ENCODE data around the gene ARHGEF1. TPM values are rescaled to one million over a fixed set of nuclear protein-coding genes. Genes with fewer than 3 reads are reported as not detected.
A peak's percentile ranks its signal among the peaks of the same experiment; 100 is the strongest.

Gene ARHGEF1
- polyA plus RNA-seq, 1 donor (not counting 4 experiments of a cell fraction or from before 2014, with no cell fraction given): 30.5 TPM

DNA sequence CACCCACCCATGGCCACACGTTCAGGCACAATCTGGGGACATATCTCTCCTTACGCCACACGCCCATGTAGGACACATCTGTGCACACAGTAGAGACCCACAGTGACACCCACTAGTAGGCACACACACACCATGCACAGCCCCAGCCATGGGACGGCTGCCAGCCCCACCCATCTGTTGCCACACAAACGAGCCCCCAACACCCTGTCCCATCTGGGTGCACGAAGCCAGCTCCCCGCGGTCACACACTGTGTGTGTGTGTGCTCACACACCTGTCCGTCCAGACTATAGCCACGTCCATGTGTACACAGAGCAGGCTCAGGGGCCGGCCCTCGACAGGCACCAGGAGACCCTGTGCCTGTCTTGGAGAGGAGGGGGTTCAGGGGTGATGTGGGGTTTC lies 34.7 kb downstream of the ARHGEF1 start:
- Histone ChIP-seq H3K4me2 (ENCODE audit: control insufficient read depth, extremely low read depth, insufficient read depth, low read depth, low read length) (no peak overlapping the region), H3K27ac (ENCODE audit: control insufficient read depth, insufficient read depth, low read length) (no peak overlapping the region), H3K4me1 (ENCODE audit: control insufficient read depth, extremely low read depth, insufficient read depth, low read length) (no peaks in the 10 kb centered on the region), H3K4me3 (ENCODE audit: control insufficient read depth in 2 of 3, extremely low read depth in 1 of 3, insufficient read depth in 2 of 3, low read depth in 1 of 3, low read length in 3 of 3) (no peak overlapping the region), H3K9ac (ENCODE audit: control insufficient read depth, extremely low read depth, insufficient read depth, low read length) (no peak overlapping the region), H2AFZ (ENCODE audit: control insufficient read depth, low read length) (no peak overlapping the region), H3K27me3 (ENCODE audit: control insufficient read depth, extremely low read depth, insufficient read depth, low read length) (peaks cover 80% of the 10 kb centered on the region), H4K20me1 (ENCODE audit: control insufficient read depth, extremely low read depth, insufficient read depth, low read length) (no peaks in the 10 kb centered on the region), H3K36me3 (ENCODE audit: control insufficient read depth in 2 of 2, extremely low read depth in 1 of 2, insufficient read depth in 2 of 2, low read length in 2 of 2) (no peaks in the 10 kb centered on the region), H3K9me1 (ENCODE audit: control insufficient read depth, extremely low read depth, insufficient read depth, low read length) (no peaks in the 10 kb centered on the region), H3K9me3 (ENCODE audit: control insufficient read depth, low read depth, low read length) (peaks cover 8% of the 10 kb centered on the region), H3K79me2 (ENCODE audit: control insufficient read depth, insufficient read depth, low read length) (no peaks in the 10 kb centered on the region)
- no peak for TF ChIP-seq EZH2 (IDR thresholded peaks at IDR 0.05; ENCODE audit: low read length)
- no peak for FAIRE-seq
- no peak for DNase-seq (ENCODE audit: low read depth, low spot score)
- dilution Hi-C loops (cut with MboI; ENCODE audit: extremely low pct_ligation_motif_present, low sequenced_read_pairs): no loop called here

DNA sequence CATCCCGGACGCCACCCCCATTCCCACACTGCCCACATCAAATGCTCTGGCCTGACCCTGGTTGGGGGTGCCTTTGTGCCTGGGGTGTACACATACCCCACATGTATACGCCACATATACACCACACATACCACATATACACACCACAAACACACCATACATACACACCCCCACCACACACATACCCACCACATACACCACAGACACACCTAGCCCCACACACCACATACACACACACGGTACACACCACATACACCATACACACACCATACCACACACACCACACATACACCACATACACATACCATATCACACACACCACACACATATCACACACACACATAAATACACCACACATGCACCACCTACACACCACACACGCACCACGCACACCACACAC lies 35.1 kb downstream of the ARHGEF1 start:
- peaks cover 80% of the 10 kb centered on the region for H3K27me3 ChIP-seq (ENCODE audit: control insufficient read depth, extremely low read depth, insufficient read depth, low read length)
- H4K20me1 ChIP-seq (ENCODE audit: control insufficient read depth, extremely low read depth, insufficient read depth, low read length): no peaks in the 10 kb centered on the region
- H3K4me3 ChIP-seq (ENCODE audit: control insufficient read depth in 2 of 3, extremely low read depth in 1 of 3, insufficient read depth in 2 of 3, low read depth in 1 of 3, low read length in 3 of 3): no peak overlapping the region
- no peaks in the 10 kb centered on the region for H3K9me1 ChIP-seq (ENCODE audit: control insufficient read depth, extremely low read depth, insufficient read depth, low read length)
- no peak overlapping the region for H2AFZ ChIP-seq (ENCODE audit: control insufficient read depth, low read length)
- no peaks in the 10 kb centered on the region for H3K79me2 ChIP-seq (ENCODE audit: control insufficient read depth, insufficient read depth, low read length)
- no peaks in the 10 kb centered on the region for H3K4me1 ChIP-seq (ENCODE audit: control insufficient read depth, extremely low read depth, insufficient read depth, low read length)
- peaks cover 8% of the 10 kb centered on the region for H3K9me3 ChIP-seq (ENCODE audit: control insufficient read depth, low read depth, low read length)
- H3K27ac ChIP-seq (ENCODE audit: control insufficient read depth, insufficient read depth, low read length): no peak overlapping the region
- TF ChIP-seq, protein P1, sequence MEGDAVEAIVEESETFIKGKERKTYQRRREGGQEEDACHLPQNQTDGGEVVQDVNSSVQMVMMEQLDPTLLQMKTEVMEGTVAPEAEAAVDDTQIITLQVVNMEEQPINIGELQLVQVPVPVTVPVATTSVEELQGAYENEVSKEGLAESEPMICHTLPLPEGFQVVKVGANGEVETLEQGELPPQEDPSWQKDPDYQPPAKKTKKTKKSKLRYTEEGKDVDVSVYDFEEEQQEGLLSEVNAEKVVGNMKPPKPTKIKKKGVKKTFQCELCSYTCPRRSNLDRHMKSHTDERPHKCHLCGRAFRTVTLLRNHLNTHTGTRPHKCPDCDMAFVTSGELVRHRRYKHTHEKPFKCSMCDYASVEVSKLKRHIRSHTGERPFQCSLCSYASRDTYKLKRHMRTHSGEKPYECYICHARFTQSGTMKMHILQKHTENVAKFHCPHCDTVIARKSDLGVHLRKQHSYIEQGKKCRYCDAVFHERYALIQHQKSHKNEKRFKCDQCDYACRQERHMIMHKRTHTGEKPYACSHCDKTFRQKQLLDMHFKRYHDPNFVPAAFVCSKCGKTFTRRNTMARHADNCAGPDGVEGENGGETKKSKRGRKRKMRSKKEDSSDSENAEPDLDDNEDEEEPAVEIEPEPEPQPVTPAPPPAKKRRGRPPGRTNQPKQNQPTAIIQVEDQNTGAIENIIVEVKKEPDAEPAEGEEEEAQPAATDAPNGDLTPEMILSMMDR (optimal IDR thresholded peaks at IDR 0.05 in 1 of 3, IDR thresholded peaks at IDR 0.05 in 1 of 3, conservative IDR thresholded peaks at IDR 0.05 in 1 of 3; ENCODE audit: extremely low read depth in 1 of 3, insufficient read depth in 2 of 3, low read length in 3 of 3): no peak
- no peak for TF ChIP-seq EZH2 (IDR thresholded peaks at IDR 0.05; ENCODE audit: low read length)
- FAIRE-seq (no peak), DNase-seq (ENCODE audit: low read depth, low spot score) (no peak)
- H3K9ac ChIP-seq (ENCODE audit: control insufficient read depth, extremely low read depth, insufficient read depth, low read length): no peak overlapping the region
- H3K4me2 ChIP-seq (ENCODE audit: control insufficient read depth, extremely low read depth, insufficient read depth, low read depth, low read length): no peak overlapping the region
- dilution Hi-C loops (cut with MboI; ENCODE audit: extremely low pct_ligation_motif_present, low sequenced_read_pairs): no loop called here
- H3K36me3 ChIP-seq (ENCODE audit: control insufficient read depth in 2 of 2, extremely low read depth in 1 of 2, insufficient read depth in 2 of 2, low read length in 2 of 2): no peaks in the 10 kb centered on the region

DNA sequence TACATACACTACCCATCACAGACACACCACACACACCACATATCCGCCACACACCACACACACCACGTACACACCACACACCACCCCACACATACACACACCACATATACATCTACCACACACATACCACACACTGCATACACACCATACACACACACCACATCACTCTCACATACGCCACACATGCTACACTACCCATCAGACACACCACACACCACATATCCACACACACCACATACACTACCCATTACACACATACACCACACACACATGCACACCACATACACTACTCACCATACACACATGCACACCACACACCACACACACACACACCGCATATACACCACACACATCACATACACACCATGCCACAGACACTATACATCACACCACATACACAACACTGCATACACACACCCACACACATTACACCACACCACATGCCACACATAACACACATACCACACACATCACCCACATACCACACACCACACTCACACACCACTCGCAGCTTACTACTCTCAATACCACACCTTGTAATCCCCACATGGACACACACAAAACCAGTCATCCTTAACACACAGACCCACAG lies 35.8 kb downstream of the ARHGEF1 start:
- Histone ChIP-seq H3K9me1 (ENCODE audit: control insufficient read depth, extremely low read depth, insufficient read depth, low read length) (no peaks in the 10 kb centered on the region), H3K9ac (ENCODE audit: control insufficient read depth, extremely low read depth, insufficient read depth, low read length) (no peak overlapping the region), H3K9me3 (ENCODE audit: control insufficient read depth, low read depth, low read length) (peaks cover 8% of the 10 kb centered on the region), H3K4me2 (ENCODE audit: control insufficient read depth, extremely low read depth, insufficient read depth, low read depth, low read length) (no peak overlapping the region), H3K4me1 (ENCODE audit: control insufficient read depth, extremely low read depth, insufficient read depth, low read length) (no peaks in the 10 kb centered on the region), H2AFZ (ENCODE audit: control insufficient read depth, low read length) (no peak overlapping the region), H3K79me2 (ENCODE audit: control insufficient read depth, insufficient read depth, low read length) (no peaks in the 10 kb centered on the region), H4K20me1 (ENCODE audit: control insufficient read depth, extremely low read depth, insufficient read depth, low read length) (no peaks in the 10 kb centered on the region), H3K36me3 (ENCODE audit: control insufficient read depth in 2 of 2, extremely low read depth in 1 of 2, insufficient read depth in 2 of 2, low read length in 2 of 2) (no peaks in the 10 kb centered on the region), H3K4me3 (ENCODE audit: control insufficient read depth in 2 of 3, extremely low read depth in 1 of 3, insufficient read depth in 2 of 3, low read depth in 1 of 3, low read length in 3 of 3) (no peak overlapping the region), H3K27ac (ENCODE audit: control insufficient read depth, insufficient read depth, low read length) (no peak overlapping the region), H3K27me3 (ENCODE audit: control insufficient read depth, extremely low read depth, insufficient read depth, low read length) (peaks cover 79% of the 10 kb centered on the region)
- no peak for TF ChIP-seq EZH2 (IDR thresholded peaks at IDR 0.05; ENCODE audit: low read length)
- TF ChIP-seq, protein P1 (optimal IDR thresholded peaks at IDR 0.05 in 1 of 3, IDR thresholded peaks at IDR 0.05 in 1 of 3, conservative IDR thresholded peaks at IDR 0.05 in 1 of 3; ENCODE audit: extremely low read depth in 1 of 3, insufficient read depth in 2 of 3, low read length in 3 of 3): no peak
- dilution Hi-C loops (cut with MboI; ENCODE audit: extremely low pct_ligation_motif_present, low sequenced_read_pairs): no loop called here
- FAIRE-seq (peak; percentile 34), DNase-seq (ENCODE audit: low read depth, low spot score) (peak; percentile 60)
